Measurements from ENCODE around the gene FOXN1.

Gene FOXN1

DNA sequence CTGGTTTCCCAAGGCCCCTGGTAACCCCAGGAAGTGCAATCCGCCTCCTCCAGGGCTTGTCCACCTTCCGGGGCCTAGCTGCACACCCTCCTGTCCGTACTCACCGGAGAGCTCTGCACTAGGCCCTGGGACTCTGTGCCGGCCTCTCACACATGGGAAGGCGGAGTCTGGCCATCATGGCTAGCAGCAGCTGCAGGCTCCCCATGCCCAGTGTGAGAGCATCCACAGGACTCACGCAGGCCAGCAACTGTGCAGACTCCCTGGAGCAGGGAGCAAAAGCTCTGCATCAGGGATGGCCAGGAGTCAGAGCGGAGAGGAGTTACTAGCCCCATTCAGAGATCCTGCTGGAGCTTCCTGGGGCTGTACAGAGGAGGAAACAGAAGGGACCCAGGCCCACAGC is 20.2 kb downstream of the FOXN1 start:
- no peak overlapping the region for H2AK5ac ChIP-seq (ENCODE audit: low read length)
- no peak overlapping the region for H3K27ac ChIP-seq (ENCODE audit: low read depth, low read length)
- no peak overlapping the region for H3K4me2 ChIP-seq (ENCODE audit: low read length)
- H3K23ac ChIP-seq (ENCODE audit: low read length), result no peak overlapping the region
- no peaks in the 10 kb centered on the region for H3K27me3 ChIP-seq (ENCODE audit: insufficient read depth, low read length, poor library complexity)
- no CpG with 5 or more reads among the region's 8 CpGs for WGBS (ENCODE audit: extremely low coverage, insufficient coverage, low lambda C conversion rate)
- H3K4me3 ChIP-seq (ENCODE audit: low read length), result no peak overlapping the region
- H3K56ac ChIP-seq (ENCODE audit: low read length), result no peak overlapping the region
- no peak overlapping the region for H3K9ac ChIP-seq (ENCODE audit: low read length)
- H3K18ac ChIP-seq (ENCODE audit: low read length), result no peak overlapping the region
- H2BK5ac ChIP-seq (ENCODE audit: low read length), result no peak overlapping the region
- no peak overlapping the region for H3K4ac ChIP-seq (ENCODE audit: low read depth, low read length)
- no peak overlapping the region for H4K8ac ChIP-seq (ENCODE audit: low read depth, low read length)
- H2BK120ac ChIP-seq (ENCODE audit: low read depth, low read length), result no peak overlapping the region
- no peak overlapping the region for H2BK15ac ChIP-seq (replicated peaks; ENCODE audit: low read depth)
- H3K36me3 ChIP-seq (ENCODE audit: control insufficient read depth, insufficient read depth, low read length), result no peaks in the 10 kb centered on the region
- no peaks in the 10 kb centered on the region for H3K79me2 ChIP-seq (ENCODE audit: control insufficient read depth, insufficient read depth, low read length)
- no peaks in the 10 kb centered on the region for H3K4me1 ChIP-seq (ENCODE audit: control insufficient read depth, low read depth, low read length)
- H4K5ac ChIP-seq (ENCODE audit: low read length), result no peak overlapping the region
- DNase-seq, result no peak
- H3K79me1 ChIP-seq (ENCODE audit: low read length), result no peaks in the 10 kb centered on the region

DNA sequence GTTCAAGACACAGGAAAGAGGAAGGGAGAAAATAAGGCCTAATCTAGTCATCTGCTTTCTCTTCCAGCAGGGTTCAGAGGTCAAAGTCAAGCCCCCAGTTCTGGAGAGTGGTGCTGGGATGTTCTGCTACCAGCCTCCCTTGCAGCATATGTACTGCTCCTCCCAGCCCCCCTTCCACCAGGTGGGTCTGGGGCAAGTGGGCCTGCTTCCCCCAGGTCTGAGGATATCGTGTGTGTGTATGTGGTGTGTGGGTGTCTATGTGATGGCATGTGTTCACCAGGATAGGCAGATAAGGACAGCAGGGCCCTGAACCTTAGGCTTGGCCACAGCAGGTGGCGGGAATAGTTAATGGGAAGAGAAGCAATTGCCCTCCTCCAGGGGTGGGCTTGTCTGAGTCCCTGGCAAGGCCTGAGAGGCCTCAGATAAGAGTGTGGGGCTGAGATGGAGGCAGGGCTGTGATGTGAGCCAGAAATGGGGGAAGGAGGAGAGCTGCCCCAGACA is 21.1 kb downstream of the FOXN1 start:
- H2BK5ac ChIP-seq (ENCODE audit: low read length), result no peak overlapping the region
- no peak overlapping the region for H2BK15ac ChIP-seq (replicated peaks; ENCODE audit: low read depth)
- no peak overlapping the region for H3K56ac ChIP-seq (ENCODE audit: low read length)
- H3K23ac ChIP-seq (ENCODE audit: low read length), result no peak overlapping the region
- H4K8ac ChIP-seq (ENCODE audit: low read depth, low read length), result no peak overlapping the region
- DNase-seq, result no peak
- no peak overlapping the region for H3K27ac ChIP-seq (ENCODE audit: low read depth, low read length)
- no peak overlapping the region for H3K4ac ChIP-seq (ENCODE audit: low read depth, low read length)
- no peak overlapping the region for H3K4me2 ChIP-seq (ENCODE audit: low read length)
- no peaks in the 10 kb centered on the region for H3K36me3 ChIP-seq (ENCODE audit: control insufficient read depth, insufficient read depth, low read length)
- H3K79me2 ChIP-seq (ENCODE audit: control insufficient read depth, insufficient read depth, low read length), result no peaks in the 10 kb centered on the region
- no peak overlapping the region for H4K5ac ChIP-seq (ENCODE audit: low read length)
- no peaks in the 10 kb centered on the region for H3K4me1 ChIP-seq (ENCODE audit: control insufficient read depth, low read depth, low read length)
- no peaks in the 10 kb centered on the region for H3K27me3 ChIP-seq (ENCODE audit: insufficient read depth, low read length, poor library complexity)
- no CpG with 5 or more reads among the region's 2 CpGs for WGBS (ENCODE audit: extremely low coverage, insufficient coverage, low lambda C conversion rate)
- no peak overlapping the region for H3K18ac ChIP-seq (ENCODE audit: low read length)
- H3K4me3 ChIP-seq (ENCODE audit: low read length), result no peak overlapping the region
- H3K9ac ChIP-seq (ENCODE audit: low read length), result no peak overlapping the region
- no peak overlapping the region for H2BK120ac ChIP-seq (ENCODE audit: low read depth, low read length)
- H3K79me1 ChIP-seq (ENCODE audit: low read length), result no peaks in the 10 kb centered on the region
- no peak overlapping the region for H2AK5ac ChIP-seq (ENCODE audit: low read length)

DNA sequence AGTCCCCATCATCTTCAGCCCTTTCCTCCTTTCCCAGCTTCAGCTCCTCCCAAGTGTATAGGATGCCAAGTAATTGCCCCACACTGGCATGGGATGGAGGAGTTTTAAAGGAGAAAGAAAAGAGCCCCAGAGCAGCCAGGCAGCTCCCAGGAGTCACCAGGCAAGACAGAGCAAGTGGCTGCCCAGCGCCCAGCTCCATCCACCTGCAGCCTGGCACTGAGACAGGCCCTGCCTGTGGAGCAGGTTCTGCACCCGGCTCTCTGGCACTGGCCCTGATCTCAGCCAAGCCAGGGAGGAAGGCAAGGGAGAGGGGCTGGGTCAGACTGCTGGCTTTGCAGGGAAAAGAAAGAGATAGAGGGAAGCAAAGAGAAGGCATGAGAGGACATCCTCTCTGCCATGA is 21.7 kb downstream of the FOXN1 start:
- Histone ChIP-seq H2BK15ac (replicated peaks; ENCODE audit: low read depth) (no peak overlapping the region), H3K27ac (ENCODE audit: low read depth, low read length) (no peak overlapping the region), H2BK5ac (ENCODE audit: low read length) (no peak overlapping the region), H3K9ac (ENCODE audit: low read length) (no peak overlapping the region), H3K79me1 (ENCODE audit: low read length) (no peaks in the 10 kb centered on the region), H3K4me3 (ENCODE audit: low read length) (no peak overlapping the region), H2BK120ac (ENCODE audit: low read depth, low read length) (no peak overlapping the region), H3K27me3 (ENCODE audit: insufficient read depth, low read length, poor library complexity) (no peaks in the 10 kb centered on the region), H3K36me3 (ENCODE audit: control insufficient read depth, insufficient read depth, low read length) (no peaks in the 10 kb centered on the region), H3K4me2 (ENCODE audit: low read length) (no peak overlapping the region), H2AK5ac (ENCODE audit: low read length) (no peak overlapping the region), H3K4ac (ENCODE audit: low read depth, low read length) (no peak overlapping the region), H3K4me1 (ENCODE audit: control insufficient read depth, low read depth, low read length) (no peaks in the 10 kb centered on the region), H4K5ac (ENCODE audit: low read length) (no peak overlapping the region), H3K18ac (ENCODE audit: low read length) (no peak overlapping the region), H4K8ac (ENCODE audit: low read depth, low read length) (no peak overlapping the region), H3K56ac (ENCODE audit: low read length) (no peak overlapping the region), H3K23ac (ENCODE audit: low read length) (no peak overlapping the region), H3K79me2 (ENCODE audit: control insufficient read depth, insufficient read depth, low read length) (no peaks in the 10 kb centered on the region)
- no CpG with 5 or more reads among the region's 2 CpGs for WGBS (ENCODE audit: extremely low coverage, insufficient coverage, low lambda C conversion rate)
- DNase-seq, result no peak

DNA sequence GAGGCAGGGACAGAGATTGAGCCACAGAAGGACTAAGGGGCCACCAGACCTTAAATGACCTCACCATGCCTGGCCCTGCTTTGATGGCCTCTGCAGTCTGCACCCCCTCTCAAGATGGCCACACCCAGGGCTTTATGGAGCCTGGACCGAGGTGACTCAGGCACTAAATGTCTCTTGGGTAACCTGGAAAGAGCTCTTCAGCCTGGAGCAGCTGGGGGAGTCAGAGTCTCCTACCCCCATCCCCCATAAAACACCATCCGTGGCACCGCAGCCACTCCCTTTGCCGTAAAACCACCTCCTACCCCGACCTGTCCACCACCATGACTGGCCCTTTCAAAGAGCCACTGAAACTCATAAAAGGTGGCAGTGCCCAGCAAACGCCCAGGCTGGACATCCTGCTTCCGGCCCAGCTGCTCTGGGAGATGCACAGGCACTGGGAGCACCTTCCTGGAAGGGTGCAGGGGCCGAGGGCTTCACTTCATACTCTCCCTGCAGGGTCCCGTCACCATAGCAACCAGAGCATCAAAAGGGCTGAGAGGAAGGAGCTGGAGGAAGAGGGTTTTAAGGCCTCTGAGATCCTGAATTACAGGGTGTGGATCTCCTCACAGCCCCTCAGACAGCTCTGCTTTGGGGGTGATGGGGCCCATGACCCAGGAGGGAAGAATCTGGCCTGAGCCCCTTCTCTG is 22.3 kb downstream of the FOXN1 start:
- WGBS (ENCODE audit: extremely low coverage, insufficient coverage, low lambda C conversion rate), result no CpG with 5 or more reads among the region's 9 CpGs
- Histone ChIP-seq H2BK15ac (replicated peaks; ENCODE audit: low read depth) (no peak overlapping the region), H3K4ac (ENCODE audit: low read depth, low read length) (no peak overlapping the region)

DNA sequence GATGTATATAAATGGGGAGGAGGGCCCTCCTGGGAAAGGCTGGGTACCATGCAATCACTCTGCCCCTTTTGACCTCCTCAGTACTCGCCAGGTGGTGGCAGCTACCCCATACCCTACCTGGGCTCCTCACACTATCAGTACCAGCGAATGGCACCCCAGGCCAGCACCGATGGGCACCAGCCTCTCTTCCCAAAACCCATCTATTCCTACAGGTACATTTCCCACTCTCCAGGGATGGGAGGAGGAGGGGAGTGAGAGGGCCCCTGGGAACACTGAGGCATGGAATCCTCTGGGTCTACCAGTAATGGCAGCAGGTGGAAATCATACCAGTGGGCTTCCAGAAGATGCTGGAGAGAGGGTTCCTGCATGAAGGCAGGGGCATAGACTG is 22.9 kb downstream of the FOXN1 start:
- H3K79me2 ChIP-seq (ENCODE audit: control insufficient read depth, insufficient read depth, low read length), result no peaks in the 10 kb centered on the region
- WGBS (ENCODE audit: extremely low coverage, insufficient coverage, low lambda C conversion rate), result no CpG with 5 or more reads among the region's 3 CpGs
- no peaks in the 10 kb centered on the region for H3K4me1 ChIP-seq (ENCODE audit: control insufficient read depth, low read depth, low read length)
- no peak overlapping the region for H2BK5ac ChIP-seq (ENCODE audit: low read length)
- H3K9ac ChIP-seq (ENCODE audit: low read length), result no peak overlapping the region
- no peak overlapping the region for H3K4ac ChIP-seq (ENCODE audit: low read depth, low read length)
- H3K56ac ChIP-seq (ENCODE audit: low read length), result no peak overlapping the region
- no peak overlapping the region for H2AK5ac ChIP-seq (ENCODE audit: low read length)
- DNase-seq, result no peak
- no peak overlapping the region for H3K23ac ChIP-seq (ENCODE audit: low read length)
- no peak overlapping the region for H3K4me2 ChIP-seq (ENCODE audit: low read length)
- no peak overlapping the region for H2BK15ac ChIP-seq (replicated peaks; ENCODE audit: low read depth)
- no peaks in the 10 kb centered on the region for H3K27me3 ChIP-seq (ENCODE audit: insufficient read depth, low read length, poor library complexity)
- no peak overlapping the region for H3K27ac ChIP-seq (ENCODE audit: low read depth, low read length)
- no peak overlapping the region for H2BK120ac ChIP-seq (ENCODE audit: low read depth, low read length)
- no peak overlapping the region for H4K8ac ChIP-seq (ENCODE audit: low read depth, low read length)
- no peaks in the 10 kb centered on the region for H3K79me1 ChIP-seq (ENCODE audit: low read length)
- no peak overlapping the region for H3K4me3 ChIP-seq (ENCODE audit: low read length)
- H3K18ac ChIP-seq (ENCODE audit: low read length), result no peak overlapping the region
- H4K5ac ChIP-seq (ENCODE audit: low read length), result no peak overlapping the region
- no peaks in the 10 kb centered on the region for H3K36me3 ChIP-seq (ENCODE audit: control insufficient read depth, insufficient read depth, low read length)

More for the DNA sequence above, 22.3 kb downstream of the FOXN1 start:
- Histone ChIP-seq H3K4me2 (ENCODE audit: low read length) (no peak overlapping the region), H2AK5ac (ENCODE audit: low read length) (no peak overlapping the region), H3K4me1 (ENCODE audit: control insufficient read depth, low read depth, low read length) (no peaks in the 10 kb centered on the region), H4K5ac (ENCODE audit: low read length) (no peak overlapping the region), H3K27ac (ENCODE audit: low read depth, low read length) (no peak overlapping the region), H3K56ac (ENCODE audit: low read length) (no peak overlapping the region), H3K36me3 (ENCODE audit: control insufficient read depth, insufficient read depth, low read length) (no peaks in the 10 kb centered on the region), H2BK120ac (ENCODE audit: low read depth, low read length) (no peak overlapping the region), H3K18ac (ENCODE audit: low read length) (no peak overlapping the region), H3K9ac (ENCODE audit: low read length) (no peak overlapping the region), H2BK5ac (ENCODE audit: low read length) (no peak overlapping the region), H3K27me3 (ENCODE audit: insufficient read depth, low read length, poor library complexity) (no peaks in the 10 kb centered on the region), H3K79me1 (ENCODE audit: low read length) (no peaks in the 10 kb centered on the region), H3K79me2 (ENCODE audit: control insufficient read depth, insufficient read depth, low read length) (no peaks in the 10 kb centered on the region), H3K23ac (ENCODE audit: low read length) (no peak overlapping the region), H3K4me3 (ENCODE audit: low read length) (no peak overlapping the region), H4K8ac (ENCODE audit: low read depth, low read length) (no peak overlapping the region)
- DNase-seq, result no peak

DNA sequence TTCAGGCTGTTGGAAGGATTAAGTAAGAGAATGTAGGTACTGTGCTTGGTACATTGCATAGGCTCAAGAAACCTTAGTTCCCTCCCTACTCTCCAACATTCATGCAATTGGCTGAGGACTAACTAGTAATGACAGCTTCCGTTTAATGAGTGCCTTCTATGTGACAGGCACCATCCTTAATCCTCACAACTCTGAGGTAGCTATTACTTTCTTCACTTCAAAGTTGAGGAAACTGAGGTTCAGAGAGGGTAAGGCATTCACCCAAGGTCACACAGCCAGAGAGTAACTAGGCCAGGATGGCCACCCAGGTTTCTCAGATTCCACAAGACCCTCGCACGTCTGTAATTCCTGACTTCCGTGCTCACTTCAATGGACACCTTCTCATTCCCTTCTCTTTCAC is 24.1 kb downstream of the FOXN1 start:
- Histone ChIP-seq H3K4ac (ENCODE audit: low read depth, low read length) (no peak overlapping the region), H4K8ac (ENCODE audit: low read depth, low read length) (no peak overlapping the region), H2BK120ac (ENCODE audit: low read depth, low read length) (no peak overlapping the region), H3K9ac (ENCODE audit: low read length) (no peak overlapping the region), H3K27me3 (ENCODE audit: insufficient read depth, low read length, poor library complexity) (no peaks in the 10 kb centered on the region), H3K79me1 (ENCODE audit: low read length) (no peaks in the 10 kb centered on the region), H3K79me2 (ENCODE audit: control insufficient read depth, insufficient read depth, low read length) (no peaks in the 10 kb centered on the region), H3K27ac (ENCODE audit: low read depth, low read length) (no peak overlapping the region), H3K36me3 (ENCODE audit: control insufficient read depth, insufficient read depth, low read length) (no peaks in the 10 kb centered on the region), H3K4me3 (ENCODE audit: low read length) (no peak overlapping the region), H3K56ac (ENCODE audit: low read length) (no peak overlapping the region), H2BK15ac (replicated peaks; ENCODE audit: low read depth) (no peak overlapping the region), H2BK5ac (ENCODE audit: low read length) (no peak overlapping the region), H2AK5ac (ENCODE audit: low read length) (no peak overlapping the region), H3K4me2 (ENCODE audit: low read length) (no peak overlapping the region), H3K4me1 (ENCODE audit: control insufficient read depth, low read depth, low read length) (no peaks in the 10 kb centered on the region), H3K23ac (ENCODE audit: low read length) (no peak overlapping the region), H3K18ac (ENCODE audit: low read length) (no peak overlapping the region), H4K5ac (ENCODE audit: low read length) (no peak overlapping the region)
- no CpG with 5 or more reads among the region's 4 CpGs for WGBS (ENCODE audit: extremely low coverage, insufficient coverage, low lambda C conversion rate)
- no peak for DNase-seq
